Measurements from ENCODE around the gene F5.

F5 gene

DNA sequence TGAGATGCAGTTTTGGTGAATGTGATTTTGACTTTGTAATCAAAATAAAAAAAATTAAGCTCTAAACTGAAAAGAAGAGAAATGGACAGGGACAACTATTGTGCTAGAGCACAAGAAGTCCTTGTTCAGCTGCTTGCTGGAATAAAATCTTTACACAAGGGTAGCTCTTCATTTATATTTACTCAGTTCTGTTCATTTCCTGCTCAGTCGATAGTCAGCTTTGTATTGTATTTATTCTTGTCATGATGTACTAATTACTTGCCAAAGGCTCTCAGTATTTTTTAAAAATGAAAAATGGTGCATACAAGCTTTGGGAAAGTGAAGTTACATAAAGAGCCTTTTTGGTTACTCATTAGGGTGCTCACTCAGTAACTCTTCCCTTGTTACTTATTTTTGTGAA lies 17.8 kb downstream of the F5 start:
- Histone ChIP-seq H3K27me3 (ENCODE audit: control insufficient read depth in 1 of 2, insufficient read depth in 2 of 2, low read length in 2 of 2) (no peaks in the 10 kb centered on the region), H3K36me3 (ENCODE audit: control insufficient read depth in 2 of 2, insufficient read depth in 2 of 2, low read length in 2 of 2) (no peaks in the 10 kb centered on the region), H3K4me3 (ENCODE audit: low read length in 2 of 2) (no peak overlapping the region), H3K9ac (ENCODE audit: low read length in 2 of 2) (no peak overlapping the region), H3K27ac (ENCODE audit: low read length) (no peak overlapping the region), H3K9me3 (ENCODE audit: control insufficient read depth in 2 of 2, low read length in 2 of 2) (no peaks in the 10 kb centered on the region), H3K4me1 (ENCODE audit: control insufficient read depth, insufficient read depth, low read length) (no peaks in the 10 kb centered on the region)

DNA sequence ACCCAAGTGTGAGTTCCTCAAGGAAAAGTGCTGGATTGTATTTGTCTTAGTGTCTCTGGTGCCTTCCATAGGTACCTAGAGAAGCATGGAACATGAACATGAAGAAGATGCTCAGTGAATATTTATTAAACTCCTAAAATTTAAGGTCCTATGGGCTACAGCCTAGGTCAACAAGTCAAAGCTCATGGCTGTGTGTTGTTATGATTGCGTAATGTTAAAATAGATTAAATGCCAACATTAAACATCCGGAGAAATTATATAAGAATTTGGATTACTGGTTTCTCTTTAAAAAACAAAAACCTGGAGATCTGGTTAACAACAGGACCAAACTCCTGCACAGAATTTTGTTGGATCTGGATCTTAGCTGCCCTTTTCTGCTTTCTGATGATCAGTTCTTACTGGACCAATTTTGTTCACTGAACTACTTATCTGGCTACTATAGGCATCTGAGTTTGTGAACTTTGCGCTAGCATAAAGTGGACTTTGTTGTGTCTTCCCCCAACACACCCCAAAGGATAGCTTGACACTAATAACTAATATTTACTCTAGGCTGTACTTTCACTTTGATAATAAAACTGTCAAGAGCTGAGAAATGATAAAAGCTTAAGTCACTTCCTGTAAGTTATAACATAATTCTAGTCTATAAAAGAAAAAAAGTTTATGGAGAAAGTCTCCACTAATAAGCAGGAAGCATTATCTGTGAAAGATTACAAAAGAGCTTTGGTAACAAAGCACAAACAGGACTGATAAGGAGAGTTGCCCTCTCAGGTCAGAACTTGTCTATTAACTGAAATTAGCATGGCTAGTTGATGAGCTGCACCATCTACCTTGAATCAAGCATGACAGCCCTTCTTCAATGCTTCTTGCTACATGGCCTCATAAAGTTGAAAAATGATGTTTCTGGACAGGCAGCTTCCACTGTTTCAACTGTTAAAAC lies 20.7 kb downstream of the F5 start:
- Histone ChIP-seq H3K27ac (ENCODE audit: low read length) (no peak overlapping the region), H3K9ac (ENCODE audit: low read length in 2 of 2) (no peak overlapping the region), H3K36me3 (ENCODE audit: control insufficient read depth in 2 of 2, insufficient read depth in 2 of 2, low read length in 2 of 2) (no peaks in the 10 kb centered on the region), H3K4me1 (ENCODE audit: control insufficient read depth, insufficient read depth, low read length) (no peaks in the 10 kb centered on the region), H3K9me3 (ENCODE audit: control insufficient read depth in 2 of 2, low read length in 2 of 2) (no peaks in the 10 kb centered on the region), H3K27me3 (ENCODE audit: control insufficient read depth in 1 of 2, insufficient read depth in 2 of 2, low read length in 2 of 2) (no peaks in the 10 kb centered on the region), H3K4me3 (ENCODE audit: low read length in 2 of 2) (no peak overlapping the region)

DNA sequence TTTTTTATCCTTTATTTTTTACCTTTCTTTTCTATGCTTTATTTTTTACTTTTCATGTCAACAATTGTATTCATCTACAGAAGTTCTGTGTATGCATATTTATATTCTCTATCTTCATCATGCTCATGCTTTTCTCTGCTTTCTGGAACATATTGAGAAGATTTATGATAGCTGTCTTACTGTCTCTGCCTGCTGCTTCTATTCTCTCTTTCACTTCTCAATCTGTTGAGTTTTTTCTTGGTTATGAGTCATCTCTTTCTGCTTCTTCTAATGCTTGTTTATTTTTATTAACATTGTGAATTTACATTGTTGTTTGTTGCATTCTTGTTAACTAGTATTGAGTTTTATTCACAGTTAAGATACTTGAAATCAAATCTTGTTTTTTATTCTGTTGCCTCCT lies 22.6 kb downstream of the F5 start:
- Histone ChIP-seq H3K9me3 (ENCODE audit: control insufficient read depth in 2 of 2, low read length in 2 of 2) (no peaks in the 10 kb centered on the region), H3K4me1 (ENCODE audit: control insufficient read depth, insufficient read depth, low read length) (no peaks in the 10 kb centered on the region), H3K4me3 (ENCODE audit: low read length in 2 of 2) (no peak overlapping the region), H3K27me3 (ENCODE audit: control insufficient read depth in 1 of 2, insufficient read depth in 2 of 2, low read length in 2 of 2) (no peaks in the 10 kb centered on the region), H3K27ac (ENCODE audit: low read length) (no peak overlapping the region), H3K36me3 (ENCODE audit: control insufficient read depth in 2 of 2, insufficient read depth in 2 of 2, low read length in 2 of 2) (no peaks in the 10 kb centered on the region), H3K9ac (ENCODE audit: low read length in 2 of 2) (no peak overlapping the region)

DNA sequence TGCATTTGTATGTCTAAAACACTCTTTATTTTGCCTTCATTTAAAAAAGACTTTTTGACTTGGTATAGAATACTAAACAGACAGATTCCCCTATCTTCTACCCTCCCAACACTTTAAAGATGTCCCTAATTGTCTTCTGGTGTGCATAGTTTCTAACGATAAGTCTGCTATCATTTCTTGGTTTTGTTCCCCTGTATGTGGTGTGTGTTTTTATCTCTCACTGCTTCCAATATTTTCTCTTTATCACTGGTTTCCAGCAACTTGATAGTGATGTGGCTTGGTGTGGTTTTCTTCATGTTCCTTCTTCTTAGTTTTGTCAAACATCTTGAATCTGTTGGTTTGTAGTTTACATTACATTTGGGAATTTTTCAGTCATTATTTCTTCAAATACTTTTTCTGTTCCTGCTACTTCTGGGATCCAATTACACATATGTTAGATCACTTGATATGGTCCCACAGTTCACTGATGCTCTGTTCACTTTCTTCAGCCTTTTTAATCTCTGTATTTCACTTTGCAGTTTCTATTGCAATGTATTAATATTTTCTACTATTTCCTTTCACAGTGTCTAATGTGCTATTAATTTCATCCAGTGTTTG lies 23.2 kb downstream of the F5 start:
- H3K27me3 ChIP-seq (ENCODE audit: control insufficient read depth in 1 of 2, insufficient read depth in 2 of 2, low read length in 2 of 2), result no peaks in the 10 kb centered on the region
- no peak overlapping the region for H3K27ac ChIP-seq (ENCODE audit: low read length)
- H3K4me1 ChIP-seq (ENCODE audit: control insufficient read depth, insufficient read depth, low read length), result no peaks in the 10 kb centered on the region
- H3K36me3 ChIP-seq (ENCODE audit: control insufficient read depth in 2 of 2, insufficient read depth in 2 of 2, low read length in 2 of 2), result no peaks in the 10 kb centered on the region
- no peaks in the 10 kb centered on the region for H3K9me3 ChIP-seq (ENCODE audit: control insufficient read depth in 2 of 2, low read length in 2 of 2)
- no peak overlapping the region for H3K9ac ChIP-seq (ENCODE audit: low read length in 2 of 2)
- no peak overlapping the region for H3K4me3 ChIP-seq (ENCODE audit: low read length in 2 of 2)

DNA sequence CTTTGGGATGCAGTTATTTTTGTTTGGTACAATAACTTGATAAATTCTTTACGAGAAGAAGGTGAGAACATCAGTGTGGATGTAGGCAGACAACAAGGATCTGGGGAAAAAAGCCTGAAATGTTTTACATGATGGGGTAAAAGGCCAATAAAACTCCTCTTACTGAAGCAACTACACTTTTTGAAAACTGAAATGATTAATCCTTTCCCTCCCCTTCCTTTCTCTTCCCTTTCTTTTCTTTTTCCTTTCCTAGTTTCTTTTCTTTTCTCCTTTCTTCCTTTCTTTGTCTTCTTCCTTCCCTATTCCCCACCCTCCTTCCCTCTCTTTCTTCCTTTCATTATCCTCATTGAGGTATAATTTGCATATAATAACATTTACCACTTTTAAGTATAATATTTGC lies 24.6 kb downstream of the F5 start:
- Histone ChIP-seq H3K4me1 (ENCODE audit: control insufficient read depth, insufficient read depth, low read length) (no peaks in the 10 kb centered on the region), H3K36me3 (ENCODE audit: control insufficient read depth in 2 of 2, insufficient read depth in 2 of 2, low read length in 2 of 2) (no peaks in the 10 kb centered on the region), H3K9me3 (ENCODE audit: control insufficient read depth in 2 of 2, low read length in 2 of 2) (no peaks in the 10 kb centered on the region), H3K4me3 (ENCODE audit: low read length in 2 of 2) (no peak overlapping the region), H3K27ac (ENCODE audit: low read length) (no peak overlapping the region), H3K9ac (ENCODE audit: low read length in 2 of 2) (no peak overlapping the region), H3K27me3 (ENCODE audit: control insufficient read depth in 1 of 2, insufficient read depth in 2 of 2, low read length in 2 of 2) (no peaks in the 10 kb centered on the region)

DNA sequence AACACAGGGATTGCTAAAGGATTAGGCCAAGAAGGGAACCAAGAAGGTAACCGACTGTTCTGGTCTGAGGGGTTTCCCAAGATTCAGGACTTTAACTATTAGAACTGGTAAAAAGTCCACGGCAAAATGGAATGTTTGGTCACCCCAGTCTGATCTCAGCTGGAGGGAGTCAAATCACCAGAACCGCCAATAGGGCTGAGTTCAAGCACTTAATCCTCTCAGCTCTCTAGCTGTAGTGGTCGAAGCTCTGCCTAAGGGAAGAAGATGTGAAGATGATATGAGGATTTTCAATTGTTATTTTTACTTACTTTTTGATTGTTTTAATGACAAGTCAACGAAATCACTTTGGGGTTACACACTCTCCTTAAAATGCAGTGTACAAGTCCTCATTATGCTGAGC lies 29.1 kb downstream of the F5 start:
- Histone ChIP-seq H3K4me1 (ENCODE audit: control insufficient read depth, insufficient read depth, low read length) (no peaks in the 10 kb centered on the region), H3K27ac (ENCODE audit: low read length) (no peak overlapping the region)

DNA sequence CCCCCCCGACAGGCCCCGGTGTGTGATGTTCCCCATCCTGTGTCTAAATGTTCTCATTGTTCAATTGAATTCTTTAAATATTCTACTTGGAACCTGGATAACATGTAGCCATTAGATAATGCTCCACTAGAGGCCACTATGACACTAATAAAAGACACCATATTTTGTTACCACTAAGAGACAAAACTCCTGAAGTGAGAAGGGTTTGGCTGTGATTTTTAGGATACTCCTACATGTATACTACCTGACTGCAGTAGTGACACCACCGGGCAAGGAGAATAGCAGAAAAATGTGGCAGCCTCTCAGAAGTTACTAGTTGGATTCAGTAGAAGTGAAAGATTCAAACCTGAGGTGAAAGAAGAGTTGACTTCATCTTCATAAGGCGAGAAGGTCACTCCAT lies 36.0 kb downstream of the F5 start:
- Histone ChIP-seq H3K9ac (ENCODE audit: low read length in 2 of 2) (no peak overlapping the region), H3K4me1 (ENCODE audit: control insufficient read depth, insufficient read depth, low read length) (no peaks in the 10 kb centered on the region), H3K36me3 (ENCODE audit: control insufficient read depth in 2 of 2, insufficient read depth in 2 of 2, low read length in 2 of 2) (no peaks in the 10 kb centered on the region), H3K9me3 (ENCODE audit: control insufficient read depth in 2 of 2, low read length in 2 of 2) (no peaks in the 10 kb centered on the region), H3K4me3 (ENCODE audit: low read length in 2 of 2) (no peak overlapping the region), H3K27ac (ENCODE audit: low read length) (no peak overlapping the region), H3K27me3 (ENCODE audit: control insufficient read depth in 1 of 2, insufficient read depth in 2 of 2, low read length in 2 of 2) (no peaks in the 10 kb centered on the region)

More for the DNA sequence above, 29.1 kb downstream of the F5 start:
- H3K36me3 ChIP-seq (ENCODE audit: control insufficient read depth in 2 of 2, insufficient read depth in 2 of 2, low read length in 2 of 2), result no peaks in the 10 kb centered on the region
- no peaks in the 10 kb centered on the region for H3K9me3 ChIP-seq (ENCODE audit: control insufficient read depth in 2 of 2, low read length in 2 of 2)
- no peaks in the 10 kb centered on the region for H3K27me3 ChIP-seq (ENCODE audit: control insufficient read depth in 1 of 2, insufficient read depth in 2 of 2, low read length in 2 of 2)
- H3K9ac ChIP-seq (ENCODE audit: low read length in 2 of 2), result no peak overlapping the region
- H3K4me3 ChIP-seq (ENCODE audit: low read length in 2 of 2), result no peak overlapping the region

DNA sequence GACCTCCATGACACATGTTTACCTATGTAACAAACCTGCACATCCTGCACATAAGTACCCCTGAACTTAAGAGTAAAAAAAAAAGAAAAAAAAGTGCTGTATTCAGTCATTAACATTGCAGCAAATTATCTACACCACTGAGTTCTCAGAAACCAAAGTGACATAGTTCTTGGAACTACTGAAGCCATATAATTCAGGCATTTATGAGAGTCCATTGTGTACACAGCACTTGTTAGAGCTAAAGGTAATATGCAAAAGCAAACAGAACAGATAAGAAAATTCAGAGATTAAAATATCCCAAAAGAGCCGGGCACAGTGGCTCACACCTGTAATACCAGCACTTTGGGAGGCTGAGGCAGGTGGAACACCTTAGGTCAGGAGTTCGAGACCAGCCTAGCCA lies 38.0 kb downstream of the F5 start:
- no peak overlapping the region for H3K27ac ChIP-seq (ENCODE audit: low read length)
- H3K27me3 ChIP-seq (ENCODE audit: control insufficient read depth in 1 of 2, insufficient read depth in 2 of 2, low read length in 2 of 2), result no peaks in the 10 kb centered on the region
- H3K4me3 ChIP-seq (ENCODE audit: low read length in 2 of 2), result no peak overlapping the region
- H3K9ac ChIP-seq (ENCODE audit: low read length in 2 of 2), result no peak overlapping the region
- no peaks in the 10 kb centered on the region for H3K4me1 ChIP-seq (ENCODE audit: control insufficient read depth, insufficient read depth, low read length)
- H3K9me3 ChIP-seq (ENCODE audit: control insufficient read depth in 2 of 2, low read length in 2 of 2), result no peaks in the 10 kb centered on the region
- H3K36me3 ChIP-seq (ENCODE audit: control insufficient read depth in 2 of 2, insufficient read depth in 2 of 2, low read length in 2 of 2), result no peaks in the 10 kb centered on the region

DNA sequence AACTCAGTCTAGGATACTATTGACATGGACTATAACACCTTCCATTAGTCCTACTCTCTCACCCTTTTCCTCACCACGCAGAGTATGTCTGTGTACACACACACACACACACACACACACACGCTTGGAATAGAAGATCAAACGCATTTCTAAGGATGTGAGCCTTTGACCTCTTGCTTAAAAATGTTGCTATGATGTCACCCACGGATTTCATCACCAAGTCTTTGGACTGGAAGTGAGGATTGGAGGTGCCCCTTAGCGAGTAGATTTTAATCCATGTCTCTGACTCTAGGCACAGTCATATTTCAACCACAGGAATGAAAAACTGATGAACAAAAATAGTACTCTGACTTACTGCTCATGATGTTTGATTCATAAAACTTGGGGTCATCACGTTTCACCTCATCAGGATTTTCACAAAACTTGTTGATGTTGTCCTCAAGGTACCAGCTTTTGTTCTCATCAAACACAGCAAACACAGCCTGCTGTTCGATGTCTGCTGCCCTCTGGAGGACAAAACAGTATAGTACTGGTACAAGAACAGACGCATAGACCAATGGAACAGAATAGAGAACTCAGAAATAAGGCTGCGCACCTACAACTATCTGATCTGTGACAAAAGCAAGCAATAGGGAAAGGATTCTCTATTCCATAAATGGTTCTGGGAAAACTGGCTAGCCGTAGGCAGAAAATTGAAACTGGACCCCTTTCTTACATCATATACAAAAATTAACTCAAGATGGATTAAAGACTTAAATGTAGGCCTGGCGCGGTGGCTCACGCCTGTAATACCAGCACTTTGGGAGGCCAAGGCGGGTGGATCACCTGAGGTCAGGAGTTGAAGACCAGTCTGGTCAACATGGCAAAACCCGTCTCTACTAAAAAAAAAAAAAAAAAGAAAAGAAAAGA lies 39.9 kb downstream of the F5 start:
- no peak overlapping the region for H3K4me3 ChIP-seq (ENCODE audit: low read length in 2 of 2)
- no peaks in the 10 kb centered on the region for H3K9me3 ChIP-seq (ENCODE audit: control insufficient read depth in 2 of 2, low read length in 2 of 2)
- no peaks in the 10 kb centered on the region for H3K36me3 ChIP-seq (ENCODE audit: control insufficient read depth in 2 of 2, insufficient read depth in 2 of 2, low read length in 2 of 2)
- H3K27me3 ChIP-seq (ENCODE audit: control insufficient read depth in 1 of 2, insufficient read depth in 2 of 2, low read length in 2 of 2), result no peaks in the 10 kb centered on the region
- no peak overlapping the region for H3K27ac ChIP-seq (ENCODE audit: low read length)
- no peak overlapping the region for H3K9ac ChIP-seq (ENCODE audit: low read length in 2 of 2)
- no peaks in the 10 kb centered on the region for H3K4me1 ChIP-seq (ENCODE audit: control insufficient read depth, insufficient read depth, low read length)

DNA sequence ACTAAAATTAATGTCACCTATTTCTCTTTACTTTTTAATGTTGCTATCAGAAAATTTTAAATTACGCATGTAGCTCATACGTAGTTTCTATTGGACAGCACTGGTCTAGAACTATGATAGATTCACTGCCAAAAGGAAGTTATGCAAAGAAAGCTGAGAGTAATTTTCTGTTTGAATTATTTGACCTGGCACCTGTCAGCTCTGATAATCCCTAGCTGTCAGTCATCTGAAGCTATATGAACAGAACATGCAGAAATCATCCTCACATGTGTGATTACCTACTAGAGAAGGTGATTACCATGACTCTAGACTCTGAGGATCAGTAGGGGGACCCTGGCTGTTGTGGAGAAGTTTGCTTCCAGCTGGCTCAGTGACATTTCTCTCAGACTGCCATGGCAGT lies 40.8 kb downstream of the F5 start:
- H3K36me3 ChIP-seq (ENCODE audit: control insufficient read depth in 2 of 2, insufficient read depth in 2 of 2, low read length in 2 of 2), result no peaks in the 10 kb centered on the region
- H3K9me3 ChIP-seq (ENCODE audit: control insufficient read depth in 2 of 2, low read length in 2 of 2), result no peaks in the 10 kb centered on the region
- H3K4me3 ChIP-seq (ENCODE audit: low read length in 2 of 2), result no peak overlapping the region
- no peaks in the 10 kb centered on the region for H3K27me3 ChIP-seq (ENCODE audit: control insufficient read depth in 1 of 2, insufficient read depth in 2 of 2, low read length in 2 of 2)
- no peak overlapping the region for H3K9ac ChIP-seq (ENCODE audit: low read length in 2 of 2)
- H3K4me1 ChIP-seq (ENCODE audit: control insufficient read depth, insufficient read depth, low read length), result no peaks in the 10 kb centered on the region
- no peak overlapping the region for H3K27ac ChIP-seq (ENCODE audit: low read length)

Data from stomach smooth muscle (tissue), 2 donors.